Measurements from ENCODE around the gene CD163.

DNA sequence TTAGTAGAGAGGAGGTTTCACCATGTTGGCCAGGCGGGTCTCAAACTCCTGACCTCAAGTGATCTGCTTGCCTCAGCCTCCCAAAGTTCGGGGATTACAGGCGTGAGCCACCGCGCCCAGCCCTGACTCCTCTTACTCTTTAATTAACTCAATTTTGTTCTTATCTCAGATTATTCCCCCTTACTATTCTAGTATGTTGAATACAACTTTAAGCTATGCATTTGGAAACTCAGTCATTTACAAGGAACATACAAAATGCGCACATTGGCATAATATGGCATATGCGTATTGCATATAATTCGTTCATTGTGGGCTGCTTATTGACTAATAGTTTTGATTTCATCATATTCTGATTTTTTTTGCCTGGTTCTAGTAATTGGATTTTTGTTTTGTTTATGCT lies 10.8 kb upstream of the CD163 start:
- TF ChIP-seq, protein P1, sequence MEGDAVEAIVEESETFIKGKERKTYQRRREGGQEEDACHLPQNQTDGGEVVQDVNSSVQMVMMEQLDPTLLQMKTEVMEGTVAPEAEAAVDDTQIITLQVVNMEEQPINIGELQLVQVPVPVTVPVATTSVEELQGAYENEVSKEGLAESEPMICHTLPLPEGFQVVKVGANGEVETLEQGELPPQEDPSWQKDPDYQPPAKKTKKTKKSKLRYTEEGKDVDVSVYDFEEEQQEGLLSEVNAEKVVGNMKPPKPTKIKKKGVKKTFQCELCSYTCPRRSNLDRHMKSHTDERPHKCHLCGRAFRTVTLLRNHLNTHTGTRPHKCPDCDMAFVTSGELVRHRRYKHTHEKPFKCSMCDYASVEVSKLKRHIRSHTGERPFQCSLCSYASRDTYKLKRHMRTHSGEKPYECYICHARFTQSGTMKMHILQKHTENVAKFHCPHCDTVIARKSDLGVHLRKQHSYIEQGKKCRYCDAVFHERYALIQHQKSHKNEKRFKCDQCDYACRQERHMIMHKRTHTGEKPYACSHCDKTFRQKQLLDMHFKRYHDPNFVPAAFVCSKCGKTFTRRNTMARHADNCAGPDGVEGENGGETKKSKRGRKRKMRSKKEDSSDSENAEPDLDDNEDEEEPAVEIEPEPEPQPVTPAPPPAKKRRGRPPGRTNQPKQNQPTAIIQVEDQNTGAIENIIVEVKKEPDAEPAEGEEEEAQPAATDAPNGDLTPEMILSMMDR (IDR thresholded peaks at IDR 0.05), result no peak
- TF ChIP-seq POLR2A (IDR thresholded peaks at IDR 0.05), result no peak

All from thyroid gland (tissue), 4 donors.